C4-2B (cell line): ENCODE measurements around the gene ARHGAP4.

Experiments
- ZFX ChIP-seq: fragments of 450-650 bp; IDR thresholded peaks from 2 replicates; pipeline ENCODE4 v1.6.1; 2017
- TF ChIP-seq, protein P1 (sequence below): fragments of 450-650 bp; conservative IDR thresholded peaks from 2 replicates; pipeline ENCODE4 v1.5.1; 2017; ENCODE audit warnings: mild to moderate bottlenecking

DNA sequence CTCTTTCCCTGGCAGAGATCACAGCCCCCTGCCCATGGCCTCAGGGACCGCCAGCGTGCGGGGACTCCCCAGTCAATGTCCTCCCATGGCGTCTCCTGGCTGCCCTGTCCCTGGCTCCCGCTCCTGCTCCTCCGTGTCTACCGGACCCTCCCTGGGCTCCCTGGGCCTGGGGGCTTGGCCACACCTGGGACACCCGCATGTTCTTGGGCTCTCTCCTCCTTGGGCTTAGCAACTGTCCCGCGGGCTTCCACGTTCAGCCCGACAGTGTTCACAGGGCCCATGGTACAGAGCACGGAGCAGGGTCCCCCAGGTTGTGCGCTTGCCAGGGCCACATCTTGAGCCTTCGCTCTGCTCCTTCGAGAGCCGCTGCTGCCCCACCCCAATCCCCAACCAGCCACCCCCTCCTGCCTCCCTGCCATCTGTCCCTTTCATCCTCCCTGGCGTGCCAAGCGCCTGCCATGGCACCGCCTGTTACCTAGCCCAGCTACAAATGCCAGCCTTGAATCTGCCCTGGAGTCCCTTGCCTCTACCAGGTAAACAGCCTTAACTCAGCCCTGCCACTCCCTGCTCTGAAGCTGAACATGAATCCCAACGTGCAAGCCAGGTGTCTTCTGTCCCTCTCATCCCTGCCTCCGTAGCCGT is 17.7 kb downstream of the ARHGAP4 start:
- TF ChIP-seq, protein P1, sequence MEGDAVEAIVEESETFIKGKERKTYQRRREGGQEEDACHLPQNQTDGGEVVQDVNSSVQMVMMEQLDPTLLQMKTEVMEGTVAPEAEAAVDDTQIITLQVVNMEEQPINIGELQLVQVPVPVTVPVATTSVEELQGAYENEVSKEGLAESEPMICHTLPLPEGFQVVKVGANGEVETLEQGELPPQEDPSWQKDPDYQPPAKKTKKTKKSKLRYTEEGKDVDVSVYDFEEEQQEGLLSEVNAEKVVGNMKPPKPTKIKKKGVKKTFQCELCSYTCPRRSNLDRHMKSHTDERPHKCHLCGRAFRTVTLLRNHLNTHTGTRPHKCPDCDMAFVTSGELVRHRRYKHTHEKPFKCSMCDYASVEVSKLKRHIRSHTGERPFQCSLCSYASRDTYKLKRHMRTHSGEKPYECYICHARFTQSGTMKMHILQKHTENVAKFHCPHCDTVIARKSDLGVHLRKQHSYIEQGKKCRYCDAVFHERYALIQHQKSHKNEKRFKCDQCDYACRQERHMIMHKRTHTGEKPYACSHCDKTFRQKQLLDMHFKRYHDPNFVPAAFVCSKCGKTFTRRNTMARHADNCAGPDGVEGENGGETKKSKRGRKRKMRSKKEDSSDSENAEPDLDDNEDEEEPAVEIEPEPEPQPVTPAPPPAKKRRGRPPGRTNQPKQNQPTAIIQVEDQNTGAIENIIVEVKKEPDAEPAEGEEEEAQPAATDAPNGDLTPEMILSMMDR: no peak
- no peak for TF ChIP-seq ZFX
